Measurements from ENCODE around the gene CSF2.

- TF ChIP-seq EZH2 (optimal IDR thresholded peaks at IDR 0.05; ENCODE audit: low read depth, low read length) = no peak
- no peak for TF ChIP-seq EZH2phosphoT487 (IDR thresholded peaks at IDR 0.05; ENCODE audit: low read length)
These were observed 32.1 kb downstream of the CSF2 start for GRCh38 chr5:132105688-132106087.
